LNCAP (cell line): ENCODE results near the gene LUZP1.

ENCODE experiments used
- CTCF ChIP-seq: fragments of 450-650 bp; IDR thresholded peaks from 2 replicates; pipeline ENCODE4 v1.5.1; 2017; ENCODE audit warnings: mild to moderate bottlenecking

Gene LUZP1

DNA sequence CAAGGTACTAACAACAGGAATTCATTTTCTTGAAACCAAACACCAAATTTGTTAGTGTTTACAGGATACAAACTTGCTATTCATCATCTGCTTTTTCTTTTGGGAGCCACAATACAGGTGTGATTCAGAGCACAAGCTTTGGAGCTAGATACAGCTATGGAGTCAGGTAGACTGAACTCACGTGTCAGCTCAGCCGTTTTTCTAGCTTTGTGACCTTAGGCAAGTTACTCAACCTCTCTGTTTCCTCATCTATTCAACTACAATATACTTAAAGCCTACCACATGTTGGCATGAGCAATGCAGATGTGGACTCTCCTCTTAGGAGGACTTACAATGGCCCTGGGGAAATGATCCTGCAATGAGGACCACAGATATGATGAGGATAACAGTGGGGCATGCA, 42.3 kb upstream of the LUZP1 start:
- no peak for TF ChIP-seq CTCF

- TF ChIP-seq CTCF = no peak
These were observed 41.7 kb upstream of the LUZP1 start for GRCh38 chr1:23210351-23210785.

DNA sequence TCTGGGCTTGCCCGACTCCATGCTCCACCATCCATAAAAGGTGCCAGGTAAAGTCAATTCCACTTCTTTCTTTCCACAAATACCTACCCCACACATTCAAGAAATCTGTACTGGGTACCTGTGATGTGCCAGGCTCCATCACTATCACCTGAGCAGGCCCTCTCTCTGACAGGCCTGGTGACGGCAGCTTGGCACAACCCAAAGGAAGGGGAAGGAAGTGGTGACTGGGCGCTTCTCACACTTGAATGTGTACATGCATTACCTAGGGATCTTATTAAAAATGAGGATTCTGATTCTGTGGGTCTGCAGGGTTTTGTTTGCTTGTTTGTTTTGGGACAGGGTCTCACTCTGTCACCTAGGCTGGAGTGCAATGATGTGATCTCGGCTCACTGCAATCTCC, 41.1 kb upstream of the LUZP1 start:
- TF ChIP-seq CTCF = no peak

GRCh38 chr1:23208527-23208926, 39.9 kb upstream of the LUZP1 start:
- no peak for TF ChIP-seq CTCF

DNA sequence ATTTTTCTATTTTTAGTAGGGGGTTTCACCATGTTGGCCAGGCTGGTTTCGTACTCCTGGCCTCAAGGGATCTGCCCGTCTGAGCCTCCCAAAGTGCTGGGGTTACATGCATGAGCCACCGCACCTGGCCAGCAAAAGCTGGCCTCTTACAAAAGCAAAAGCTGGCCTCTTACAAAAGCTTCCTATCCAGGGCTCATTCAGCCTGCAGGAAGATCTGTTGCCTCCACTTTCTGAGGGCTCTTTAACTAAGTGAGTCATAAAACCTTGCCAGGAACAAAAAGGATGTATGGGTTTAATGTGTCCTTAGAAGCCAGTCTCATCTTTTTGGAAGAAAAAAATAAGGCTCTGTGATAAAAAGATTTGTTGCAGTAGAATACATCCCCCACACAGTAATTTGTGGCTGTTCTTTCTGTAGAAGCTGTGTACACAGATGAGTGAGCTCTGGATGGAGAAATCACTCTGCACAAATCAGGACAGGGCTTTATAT, 33.6 kb upstream of the LUZP1 start:
- TF ChIP-seq CTCF = no peak

GRCh38 chr1:23200883-23201282, 32.2 kb upstream of the LUZP1 start:
- no peak for TF ChIP-seq CTCF

- no peak for TF ChIP-seq CTCF
These were observed 29.7 kb upstream of the LUZP1 start for GRCh38 chr1:23198373-23198772.

- TF ChIP-seq CTCF = no peak
These were observed 28.1 kb upstream of the LUZP1 start for GRCh38 chr1:23196627-23197328.
